HepG2 (cell line): ENCODE measurements around the gene KRTAP9-7. TPM values are rescaled to one million over a fixed set of nuclear protein-coding genes. Genes with fewer than 3 reads are reported as not detected.

Source experiments
- HHEX ChIP-seq: IDR thresholded peaks from 2 replicates; pipeline ENCODE4 v1.6.1; 2016; ENCODE audit warnings: control low read depth
- ONECUT2 ChIP-seq: sonication (generic); formaldehyde crosslinking; IDR thresholded peaks from 2 replicates; pipeline ENCODE4 v1.4.0; 2020; ENCODE audit warnings: missing genetic modification reagents
- SRSF1 ChIP-seq: fragments of 200-400 bp; formaldehyde crosslinking; optimal IDR thresholded peaks from 2 replicates; pipeline ENCODE3; 2017; ENCODE audit warnings: mild to moderate bottlenecking, low read depth, low read length, moderate library complexity
- polyA plus RNA-seq, 8 experiments: library from polyadenylated mRNA; depleted of rRNA in 3 of 8; stranded (reverse) in 7 of 8; unstranded in 1 of 8; fragments of >200 nt; fragmentation: Illumina TruSeq in 4 of 8; extraction: Trizol in 4 of 8; gene quantifications; 2 replicates each; pipeline versions ENCODE4 v1.2.1 to v1.2.3, GENCODE V29; 2011 to 2016; ENCODE audit warnings: low read depth in 4 of 8, missing spikeins in 1 of 8, mixed read lengths in 1 of 8; ENCODE audit not compliant: insufficient read depth in 1 of 8
- total RNA-seq, 5 experiments: library from RNA; depleted of rRNA; stranded (reverse); fragments of >200 nt; fragmentation: Illumina TruSeq; extraction: Trizol; gene quantifications; 2 replicates each; pipeline ENCODE4 v1.2.3, GENCODE V29; 2016; ENCODE audit warnings: low read depth in 1 of 5
- TF ChIP-seq, protein P1 (sequence below): sonication (generic); formaldehyde crosslinking; IDR thresholded peaks from 2 replicates; pipeline ENCODE4 v1.4.0; 2020; ENCODE audit warnings: mild to moderate bottlenecking, missing genetic modification reagents, borderline replicate concordance
- TF ChIP-seq, protein P2 (sequence below): sonication (generic); formaldehyde crosslinking; IDR thresholded peaks from 2 replicates; pipeline ENCODE4 v1.5.0; 2020; ENCODE audit warnings: mild to moderate bottlenecking, missing genetic modification reagents, borderline replicate concordance

Gene KRTAP9-7
- total and polyA plus RNA-seq, 2 of the 13 experiments (the other 11 are each of a cell fraction or from before 2014, with no cell fraction given): not detected

DNA sequence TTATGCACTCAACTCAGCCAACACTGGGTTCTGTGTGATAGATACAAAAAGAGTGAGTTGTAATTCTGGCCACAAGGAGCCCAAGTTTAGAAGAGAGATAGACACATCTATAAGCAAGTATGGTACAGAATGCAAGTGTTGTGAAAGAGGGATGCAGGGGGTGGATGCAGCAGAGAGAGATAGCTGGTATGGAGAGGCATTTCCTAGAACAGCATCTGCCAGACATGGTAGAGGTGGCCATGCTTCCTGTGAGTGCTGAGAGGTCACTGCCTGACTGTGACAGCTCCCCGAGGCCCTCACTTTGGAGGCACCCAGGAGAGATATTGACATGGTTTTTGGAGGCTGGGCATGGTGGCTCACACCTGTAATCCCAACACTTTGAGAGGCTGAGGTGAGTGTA is 35.6 kb downstream of the KRTAP9-7 start (continued):
- TF ChIP-seq, protein P1, sequence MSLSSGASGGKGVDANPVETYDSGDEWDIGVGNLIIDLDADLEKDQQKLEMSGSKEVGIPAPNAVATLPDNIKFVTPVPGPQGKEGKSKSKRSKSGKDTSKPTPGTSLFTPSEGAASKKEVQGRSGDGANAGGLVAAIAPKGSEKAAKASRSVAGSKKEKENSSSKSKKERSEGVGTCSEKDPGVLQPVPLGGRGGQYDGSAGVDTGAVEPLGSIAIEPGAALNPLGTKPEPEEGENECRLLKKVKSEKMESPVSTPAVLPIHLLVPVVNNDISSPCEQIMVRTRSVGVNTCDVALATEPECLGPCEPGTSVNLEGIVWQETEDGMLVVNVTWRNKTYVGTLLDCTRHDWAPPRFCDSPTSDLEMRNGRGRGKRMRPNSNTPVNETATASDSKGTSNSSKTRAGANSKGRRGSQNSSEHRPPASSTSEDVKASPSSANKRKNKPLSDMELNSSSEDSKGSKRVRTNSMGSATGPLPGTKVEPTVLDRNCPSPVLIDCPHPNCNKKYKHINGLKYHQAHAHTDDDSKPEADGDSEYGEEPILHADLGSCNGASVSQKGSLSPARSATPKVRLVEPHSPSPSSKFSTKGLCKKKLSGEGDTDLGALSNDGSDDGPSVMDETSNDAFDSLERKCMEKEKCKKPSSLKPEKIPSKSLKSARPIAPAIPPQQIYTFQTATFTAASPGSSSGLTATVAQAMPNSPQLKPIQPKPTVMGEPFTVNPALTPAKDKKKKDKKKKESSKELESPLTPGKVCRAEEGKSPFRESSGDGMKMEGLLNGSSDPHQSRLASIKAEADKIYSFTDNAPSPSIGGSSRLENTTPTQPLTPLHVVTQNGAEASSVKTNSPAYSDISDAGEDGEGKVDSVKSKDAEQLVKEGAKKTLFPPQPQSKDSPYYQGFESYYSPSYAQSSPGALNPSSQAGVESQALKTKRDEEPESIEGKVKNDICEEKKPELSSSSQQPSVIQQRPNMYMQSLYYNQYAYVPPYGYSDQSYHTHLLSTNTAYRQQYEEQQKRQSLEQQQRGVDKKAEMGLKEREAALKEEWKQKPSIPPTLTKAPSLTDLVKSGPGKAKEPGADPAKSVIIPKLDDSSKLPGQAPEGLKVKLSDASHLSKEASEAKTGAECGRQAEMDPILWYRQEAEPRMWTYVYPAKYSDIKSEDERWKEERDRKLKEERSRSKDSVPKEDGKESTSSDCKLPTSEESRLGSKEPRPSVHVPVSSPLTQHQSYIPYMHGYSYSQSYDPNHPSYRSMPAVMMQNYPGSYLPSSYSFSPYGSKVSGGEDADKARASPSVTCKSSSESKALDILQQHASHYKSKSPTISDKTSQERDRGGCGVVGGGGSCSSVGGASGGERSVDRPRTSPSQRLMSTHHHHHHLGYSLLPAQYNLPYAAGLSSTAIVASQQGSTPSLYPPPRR (CRISPR knock-in tag): no peak
- TF ChIP-seq HHEX (CRISPR knock-in tag) (no peak), ONECUT2 (CRISPR knock-in tag) (no peak), SRSF1 (no peak)
- TF ChIP-seq, protein P2, sequence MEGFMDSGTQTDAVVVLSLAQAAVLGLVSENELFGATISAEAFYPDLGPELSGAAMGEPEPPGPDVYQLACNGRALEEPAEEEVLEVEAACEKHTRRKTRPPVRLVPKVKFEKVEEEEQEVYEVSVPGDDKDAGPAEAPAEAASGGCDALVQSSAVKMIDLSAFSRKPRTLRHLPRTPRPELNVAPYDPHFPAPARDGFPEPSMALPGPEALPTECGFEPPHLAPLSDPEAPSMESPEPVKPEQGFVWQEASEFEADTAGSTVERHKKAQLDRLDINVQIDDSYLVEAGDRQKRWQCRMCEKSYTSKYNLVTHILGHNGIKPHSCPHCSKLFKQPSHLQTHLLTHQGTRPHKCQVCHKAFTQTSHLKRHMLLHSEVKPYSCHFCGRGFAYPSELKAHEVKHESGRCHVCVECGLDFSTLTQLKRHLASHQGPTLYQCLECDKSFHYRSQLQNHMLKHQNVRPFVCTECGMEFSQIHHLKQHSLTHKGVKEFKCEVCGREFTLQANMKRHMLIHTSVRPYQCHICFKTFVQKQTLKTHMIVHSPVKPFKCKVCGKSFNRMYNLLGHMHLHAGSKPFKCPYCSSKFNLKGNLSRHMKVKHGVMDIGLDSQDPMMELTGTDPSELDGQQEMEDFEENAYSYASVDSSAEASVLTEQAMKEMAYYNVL (CRISPR knock-in tag): no peak
- TF ChIP-seq, all 625 proteins: peak for 0
